Fibroblast of skin of left biceps (primary cell): ENCODE results near the gene CCDC138.
"Not testable (repeated sequence)": the region's sequence is repeated elsewhere in the genome, so short reads cannot be mapped to it uniquely, and the experiment has no call there.

Experiments used
- DNase-seq, 2 experiments: peaks; one replicate each; pipeline ENCODE4 v3.0.0-alpha.2; 2013; ENCODE audit warnings: low read depth in 2 of 2

Gene CCDC138

GRCh38 chr2:108786354-108787215 lies at the start of gene CCDC138:
Gene CCDC138 (plus strand): TSS chr2:108786771. CDS start chr2:108786823, 52 bp downstream.
- peak; percentile 56 to 68 for DNase-seq

GRCh38 chr2:108757973-108758372 lies 28.6 kb upstream of the CCDC138 start:
- DNase-seq = not testable (repeated sequence)

- not testable (repeated sequence) for DNase-seq
These were observed 24.0 kb upstream of the CCDC138 start for GRCh38 chr2:108762618-108763017.

- not testable (repeated sequence) for DNase-seq
These were observed 19.9 kb upstream of the CCDC138 start for GRCh38 chr2:108766671-108767070.

GRCh38 chr2:108767859-108768258 lies 18.7 kb upstream of the CCDC138 start:
- DNase-seq = not testable (repeated sequence)

- DNase-seq = no peak
These were observed 10.1 kb upstream of the CCDC138 start for GRCh38 chr2:108776475-108776874.

- DNase-seq = no peak
These were observed 7.7 kb upstream of the CCDC138 start for GRCh38 chr2:108778857-108779256.

GRCh38 chr2:108786008-108786353 lies 590 bp upstream of the CCDC138 start:
- DNase-seq = no peak

GRCh38 chr2:108787216-108787541 lies 608 bp downstream of the CCDC138 start:
- DNase-seq = no peak

GRCh38 chr2:108803045-108803736 lies 16.6 kb downstream of the CCDC138 start:
- DNase-seq = no peak

GRCh38 chr2:108805032-108805431 lies 18.5 kb downstream of the CCDC138 start:
- no peak for DNase-seq

GRCh38 chr2:108805782-108806181 lies 19.2 kb downstream of the CCDC138 start:
- DNase-seq = no peak

GRCh38 chr2:108806371-108807113 lies 20.0 kb downstream of the CCDC138 start:
- no peak for DNase-seq

GRCh38 chr2:108809936-108810335 lies 23.4 kb downstream of the CCDC138 start:
- no peak for DNase-seq

GRCh38 chr2:108810993-108811957 lies 24.7 kb downstream of the CCDC138 start:
- no peak for DNase-seq

- no peak for DNase-seq
These were observed 27.2 kb downstream of the CCDC138 start for GRCh38 chr2:108813732-108814131.

GRCh38 chr2:108820482-108820881 lies 33.9 kb downstream of the CCDC138 start:
- DNase-seq = no peak

- DNase-seq = no peak
These were observed 36.7 kb downstream of the CCDC138 start for GRCh38 chr2:108823286-108823685.

GRCh38 chr2:108824316-108825070 lies 37.9 kb downstream of the CCDC138 start:
- no peak for DNase-seq

GRCh38 chr2:108825254-108825653 lies 38.7 kb downstream of the CCDC138 start:
- DNase-seq = no peak

- DNase-seq = no peak
These were observed 39.2 kb downstream of the CCDC138 start for GRCh38 chr2:108825736-108826135.
